Erythroblast (primary cell): ENCODE data around the gene APC.

ENCODE experiments used
- DNase-seq, 2 experiments: peaks; one replicate each; lab custom pipeline; 2025; lab: John Stamatoyannopoulos, UW
- GATA1 ChIP-seq: IDR thresholded peaks from 2 replicates; pipeline ENCODE4 v1.6.1; 2011; ENCODE audit warnings: low read depth, mild to moderate bottlenecking, control low read depth, low read length, moderate library complexity
- POLR2A ChIP-seq: IDR thresholded peaks from 2 replicates; pipeline ENCODE4 v1.6.1; 2011; ENCODE audit warnings: mild to moderate bottlenecking, low read length

The APC gene

DNA sequence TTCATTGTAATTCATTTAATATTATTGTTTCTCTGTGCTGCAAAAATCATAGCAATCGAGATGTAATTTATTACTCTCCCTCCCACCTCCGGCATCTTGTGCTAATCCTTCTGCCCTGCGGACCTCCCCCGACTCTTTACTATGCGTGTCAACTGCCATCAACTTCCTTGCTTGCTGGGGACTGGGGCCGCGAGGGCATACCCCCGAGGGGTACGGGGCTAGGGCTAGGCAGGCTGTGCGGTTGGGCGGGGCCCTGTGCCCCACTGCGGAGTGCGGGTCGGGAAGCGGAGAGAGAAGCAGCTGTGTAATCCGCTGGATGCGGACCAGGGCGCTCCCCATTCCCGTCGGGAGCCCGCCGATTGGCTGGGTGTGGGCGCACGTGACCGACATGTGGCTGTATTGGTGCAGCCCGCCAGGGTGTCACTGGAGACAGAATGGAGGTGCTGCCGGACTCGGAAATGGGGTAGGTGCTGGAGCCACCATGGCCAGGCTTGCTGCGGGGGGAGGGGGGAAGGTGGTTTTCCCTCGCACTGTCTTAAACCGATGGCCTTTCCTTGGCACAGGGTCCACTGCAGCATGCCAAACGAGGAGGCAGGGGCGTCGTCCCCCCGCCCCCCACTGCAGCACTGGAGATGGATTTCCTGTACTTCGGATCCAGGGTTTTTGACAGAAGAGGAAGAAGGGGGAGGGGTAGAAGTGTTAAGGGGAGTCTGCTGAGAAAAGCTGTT, at the start of gene APC:
Gene APC (plus strand): TSS at position 423 of the 728 bp plus-strand sequence. CDS start 17,006 bp downstream, outside the sequence.
- TF ChIP-seq GATA1 (no peak), POLR2A (peak; percentile 77)
- DNase-seq, result peak; percentile 94 to 95

DNA sequence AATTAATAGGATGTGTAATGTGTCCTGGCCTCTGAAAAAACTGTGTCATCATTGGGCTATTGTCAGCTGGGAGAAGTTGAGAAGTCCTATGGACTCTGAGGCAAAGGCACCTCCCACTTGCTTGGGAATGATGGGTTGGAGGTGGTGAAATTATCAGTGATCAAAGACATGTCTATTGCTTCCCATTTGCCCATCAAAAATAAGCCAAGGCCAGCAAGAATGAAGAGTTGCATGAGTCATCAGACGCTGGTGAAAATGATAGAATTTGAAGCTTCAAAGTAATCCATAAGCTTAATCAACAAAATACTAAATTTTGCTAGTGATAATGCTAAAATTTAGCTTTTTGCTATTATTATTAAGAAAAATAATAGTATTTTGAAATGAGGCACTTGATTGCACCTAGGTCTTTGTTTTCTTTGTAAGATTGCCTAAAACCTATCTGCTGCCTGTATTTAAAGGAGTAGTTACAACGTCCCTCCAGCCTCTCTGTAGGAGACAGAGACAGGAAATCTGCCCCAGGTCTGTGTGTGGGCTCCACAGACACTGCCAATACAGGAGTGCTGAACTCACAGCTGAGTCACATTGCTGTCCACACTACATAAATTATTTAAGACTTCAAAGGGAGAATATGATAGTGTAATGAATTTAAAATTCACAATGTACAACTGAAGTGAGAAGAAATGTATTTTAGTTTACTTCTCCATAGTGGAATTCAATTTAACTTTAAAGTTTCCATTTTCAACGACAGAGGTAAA, 48.4 kb upstream of the APC start:
- DNase-seq, result no peak
- TF ChIP-seq POLR2A (no peak), GATA1 (no peak)

DNA sequence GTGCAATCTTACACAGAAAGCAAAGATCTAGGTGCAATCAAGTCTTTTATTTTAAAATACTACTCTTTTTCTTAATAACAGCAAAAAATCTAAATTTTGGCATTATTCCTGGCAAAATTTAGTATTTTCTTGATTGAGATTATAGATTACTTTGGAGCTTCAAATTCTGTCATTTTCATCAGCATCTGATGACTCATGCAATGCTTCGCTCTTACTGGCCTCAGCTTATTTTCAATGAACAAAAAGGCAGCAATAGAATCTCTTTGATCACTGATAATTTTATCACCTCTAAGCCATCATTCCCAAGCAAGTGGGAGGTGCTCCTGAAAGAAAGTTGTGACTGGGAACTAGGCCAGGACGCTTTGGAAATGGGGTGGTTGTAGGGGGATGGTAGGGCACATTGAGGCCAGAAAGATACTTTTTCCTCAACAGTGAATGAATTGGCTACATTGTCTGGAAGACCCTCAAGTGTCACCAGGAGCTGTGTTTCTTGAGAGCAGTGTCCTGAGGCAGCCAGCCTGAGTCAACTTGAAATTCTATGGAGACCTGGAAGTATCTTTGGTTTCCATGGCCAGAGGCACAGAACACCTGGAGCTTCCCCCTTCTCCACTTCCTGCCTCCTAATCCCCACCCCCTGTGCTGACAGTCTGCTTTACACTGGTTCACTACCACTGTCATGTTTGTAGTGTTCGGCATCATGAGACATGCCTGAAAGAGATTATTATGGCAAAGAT, 46.9 kb upstream of the APC start:
- no peak for DNase-seq
- no peak for TF ChIP-seq POLR2A

DNA sequence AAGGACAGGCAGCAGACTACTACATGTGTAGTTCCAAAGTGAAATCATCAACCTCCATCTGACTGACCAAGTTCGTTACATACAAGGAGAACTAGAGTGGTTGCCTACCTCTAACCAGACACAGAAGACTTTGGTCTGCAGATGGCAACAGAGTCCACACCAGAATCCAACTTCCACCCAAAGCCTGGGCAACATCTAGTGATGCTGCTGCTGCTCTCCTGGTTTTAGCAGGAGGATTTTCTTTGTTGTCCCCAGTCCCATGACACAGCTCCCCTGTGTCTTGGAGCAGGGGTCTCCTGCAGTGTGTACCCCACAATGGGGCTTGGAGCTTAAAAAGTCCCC, 46.4 kb upstream of the APC start:
- TF ChIP-seq POLR2A (no peak), GATA1 (no peak)
- DNase-seq, result peak; percentile 48 to 76

DNA sequence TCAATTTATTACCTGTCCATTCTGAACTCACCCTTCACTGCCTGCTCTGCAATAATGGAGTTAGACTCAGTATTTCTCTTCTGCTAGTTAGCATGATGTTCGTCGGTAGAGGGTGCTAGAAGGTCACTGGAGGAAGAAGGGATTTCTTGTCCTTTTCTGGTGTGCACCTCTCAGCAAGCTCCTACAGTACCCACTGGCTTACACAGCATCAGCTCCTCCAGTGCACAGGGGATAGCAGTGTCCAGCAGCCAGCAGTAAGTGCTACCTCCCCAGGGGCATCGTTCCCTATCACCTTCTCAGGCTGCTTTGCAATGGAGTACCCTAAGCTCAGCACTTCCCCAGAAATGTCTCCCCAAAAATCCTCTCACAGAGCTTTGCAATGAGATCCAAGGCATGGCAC, 45.9 kb upstream of the APC start:
- DNase-seq, result peak; percentile 76

DNA sequence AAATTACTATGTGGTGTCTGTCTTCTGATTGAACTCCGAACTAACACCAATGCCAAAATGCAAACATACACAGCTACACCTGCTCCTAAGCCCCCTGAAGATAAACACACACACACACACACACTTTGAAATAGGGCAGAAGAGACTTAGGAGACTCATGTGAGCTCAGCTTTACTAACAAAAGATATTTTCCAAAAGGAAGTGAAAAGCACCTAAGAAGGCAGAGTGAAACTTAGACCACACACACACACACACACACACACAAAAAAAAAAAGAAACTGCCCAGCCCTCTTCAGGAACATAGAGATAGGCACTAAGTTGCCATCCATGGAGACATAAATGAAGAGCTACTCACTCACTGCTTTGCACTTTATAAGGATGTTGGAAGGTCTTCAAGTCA, 45.2 kb upstream of the APC start:
- TF ChIP-seq GATA1, result no peak
- TF ChIP-seq POLR2A, result no peak
- DNase-seq, result no peak

More for the DNA sequence above, 45.9 kb upstream of the APC start:
- TF ChIP-seq POLR2A (no peak), GATA1 (no peak)

DNA sequence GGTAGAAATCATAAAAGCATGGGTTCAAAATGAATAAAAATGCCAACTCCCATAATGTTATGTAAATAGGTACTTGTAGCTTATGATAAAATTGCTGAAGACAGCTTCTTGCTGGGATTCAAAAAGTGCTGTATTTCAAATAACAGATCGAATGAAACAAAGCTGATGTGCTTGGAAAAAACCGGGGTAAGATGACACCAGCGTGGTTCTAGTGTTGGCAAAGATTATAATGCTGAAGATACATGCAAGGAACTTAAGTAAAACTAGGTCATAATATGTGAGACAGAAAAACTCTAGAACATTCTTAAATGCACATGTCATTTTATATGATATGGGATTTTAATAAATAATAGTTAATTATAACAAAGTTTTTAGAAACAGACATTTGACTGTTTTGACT, 44.4 kb upstream of the APC start:
- TF ChIP-seq GATA1 (no peak), POLR2A (no peak)
- DNase-seq, result no peak

DNA sequence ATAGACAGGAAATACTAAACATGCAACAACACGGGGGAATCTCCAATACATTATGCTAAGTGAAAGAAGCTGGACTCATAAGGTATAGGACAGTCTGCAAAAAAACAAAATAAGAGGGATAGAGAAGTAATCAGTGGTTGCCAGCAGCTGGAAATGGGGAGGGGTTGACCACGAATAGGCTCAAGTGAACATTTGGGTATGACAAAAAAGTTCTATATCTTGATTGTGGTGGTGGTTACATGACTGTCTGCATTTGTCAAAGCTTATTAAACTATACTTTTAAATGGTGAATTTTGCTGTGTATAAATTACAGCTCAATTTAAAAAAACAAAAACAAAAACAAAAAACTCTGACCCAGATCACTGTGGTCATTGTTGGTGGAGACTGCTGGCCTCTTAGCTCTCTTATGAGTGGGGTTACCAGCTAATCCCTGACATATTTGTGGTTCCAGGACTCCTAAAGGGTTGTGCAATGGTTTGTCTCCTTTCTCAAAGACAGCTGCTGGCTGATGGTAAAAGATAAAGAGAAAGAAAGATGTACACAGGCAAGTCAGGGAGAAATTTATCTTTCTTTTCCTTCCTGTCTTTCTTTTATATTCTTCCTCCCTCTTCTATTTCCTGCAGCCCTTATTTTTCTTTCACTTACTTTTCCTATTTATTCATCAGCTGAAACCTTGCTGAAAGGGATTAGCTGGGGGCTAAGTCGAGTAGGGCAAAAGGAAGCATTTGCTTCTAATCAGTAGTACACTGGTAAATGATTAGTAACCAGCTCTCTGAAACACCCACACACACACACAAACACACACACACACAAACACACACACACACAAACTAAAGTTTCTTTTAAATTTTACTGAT, 42.6 kb upstream of the APC start:
- DNase-seq, result peak; percentile 69 to 87
- TF ChIP-seq GATA1 (no peak), POLR2A (no peak)

DNA sequence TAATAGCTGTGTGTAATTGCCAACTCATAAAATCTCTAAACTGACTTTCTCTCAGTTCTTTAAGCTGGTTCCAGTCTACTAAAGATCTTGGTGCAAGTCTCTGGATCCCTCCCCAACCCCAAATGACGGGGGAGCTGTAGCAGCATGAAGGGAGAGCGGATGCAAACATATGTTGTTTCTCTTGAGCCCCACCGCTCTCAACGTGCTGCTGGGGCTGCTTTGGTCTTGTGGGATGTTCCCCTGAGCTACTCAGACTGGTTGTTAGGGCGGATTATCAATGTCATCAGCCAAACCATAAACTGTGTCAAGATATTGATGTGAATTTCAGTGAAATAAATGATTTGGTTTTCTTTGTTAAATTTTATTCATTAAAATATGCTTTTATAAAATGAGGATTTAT, 40.9 kb upstream of the APC start:
- no peak for TF ChIP-seq GATA1
- no peak for TF ChIP-seq POLR2A
- DNase-seq, result no peak

DNA sequence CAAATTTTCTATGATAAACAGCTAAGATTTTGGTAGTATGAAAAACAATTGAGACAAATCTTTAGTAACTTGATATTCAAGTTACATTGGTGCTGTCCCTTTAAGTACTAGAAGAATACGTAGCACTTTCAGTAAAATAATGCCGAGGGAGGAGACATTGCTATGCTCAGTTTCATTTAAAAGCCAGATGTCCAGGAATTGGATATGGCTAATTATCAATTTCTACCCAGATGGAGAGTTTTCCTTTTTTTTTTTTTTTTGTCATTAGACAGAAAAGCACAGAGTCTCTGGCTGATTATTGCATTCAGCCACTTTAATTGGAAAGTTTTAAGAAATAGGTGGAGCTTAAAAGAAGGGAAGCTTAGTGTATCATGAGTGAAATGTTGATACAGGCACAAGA, 40.4 kb upstream of the APC start:
- DNase-seq, result no peak
- TF ChIP-seq GATA1 (no peak), POLR2A (no peak)

DNA sequence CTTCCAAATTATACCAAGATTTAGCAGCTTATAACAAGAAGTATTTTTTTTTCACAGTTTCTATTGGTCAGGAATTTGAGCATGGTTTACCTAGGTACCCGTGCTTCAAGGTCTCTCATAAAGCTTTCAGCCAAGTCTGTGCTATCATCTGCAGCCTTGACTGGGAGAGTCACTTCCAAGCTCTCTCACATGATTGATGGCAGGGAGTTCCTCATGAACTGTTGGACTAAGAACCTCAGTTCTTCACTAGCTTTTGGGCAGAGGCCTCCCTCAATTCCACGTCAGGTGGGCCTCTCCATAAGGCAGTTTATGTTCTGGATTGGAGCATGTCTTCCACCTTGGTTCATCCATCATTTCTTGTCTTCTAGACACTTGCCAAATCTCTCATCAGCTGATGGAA, 39.9 kb upstream of the APC start:
- TF ChIP-seq GATA1 (no peak), POLR2A (no peak)
- DNase-seq, result no peak

DNA sequence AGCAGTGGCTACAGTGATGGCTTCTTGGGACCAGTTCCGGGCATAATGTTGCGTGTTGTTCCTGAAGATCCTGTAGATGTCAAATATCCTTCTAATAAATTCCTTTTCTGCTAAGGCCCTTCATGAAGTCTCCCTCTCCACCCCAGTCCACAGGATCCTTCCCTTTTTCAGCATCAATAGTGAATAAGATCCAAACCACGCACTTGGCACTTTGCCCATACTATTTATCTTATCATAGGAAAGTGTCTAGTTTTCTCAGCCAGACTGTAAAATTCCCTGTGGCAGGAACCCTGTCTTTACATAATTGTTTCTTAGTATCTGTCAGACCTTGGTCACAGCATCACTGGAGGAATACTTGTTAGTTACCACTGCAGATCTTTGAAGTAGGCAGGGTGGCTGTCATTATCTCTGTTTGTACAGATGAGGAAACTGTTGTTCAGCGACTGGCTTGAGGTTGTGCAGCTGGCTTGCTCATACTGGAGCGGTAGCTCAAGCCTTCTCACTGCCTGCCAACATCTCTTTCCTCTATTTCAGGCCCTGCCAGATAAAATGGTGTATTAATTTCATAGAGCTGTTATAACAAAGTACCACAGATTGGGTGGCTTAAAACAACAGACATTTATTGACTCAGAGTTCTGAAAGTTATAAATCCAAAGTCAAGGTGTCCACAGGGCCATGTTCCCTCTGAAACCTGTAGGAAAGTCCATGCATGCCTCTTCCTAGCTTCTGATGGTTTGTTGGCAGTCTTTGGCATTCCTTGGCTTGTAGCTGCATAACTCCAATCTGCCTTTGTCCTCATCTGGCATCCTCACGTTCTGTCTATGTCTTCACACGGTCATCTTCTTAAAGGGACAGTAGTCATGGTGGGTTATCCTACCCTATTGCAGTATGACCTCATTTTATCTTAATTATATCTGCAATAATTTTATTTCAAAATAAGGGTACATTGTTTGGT, 33.5 kb upstream of the APC start:
- DNase-seq, result peak; percentile 75 to 83
- no peak for TF ChIP-seq GATA1
- TF ChIP-seq POLR2A, result no peak

DNA sequence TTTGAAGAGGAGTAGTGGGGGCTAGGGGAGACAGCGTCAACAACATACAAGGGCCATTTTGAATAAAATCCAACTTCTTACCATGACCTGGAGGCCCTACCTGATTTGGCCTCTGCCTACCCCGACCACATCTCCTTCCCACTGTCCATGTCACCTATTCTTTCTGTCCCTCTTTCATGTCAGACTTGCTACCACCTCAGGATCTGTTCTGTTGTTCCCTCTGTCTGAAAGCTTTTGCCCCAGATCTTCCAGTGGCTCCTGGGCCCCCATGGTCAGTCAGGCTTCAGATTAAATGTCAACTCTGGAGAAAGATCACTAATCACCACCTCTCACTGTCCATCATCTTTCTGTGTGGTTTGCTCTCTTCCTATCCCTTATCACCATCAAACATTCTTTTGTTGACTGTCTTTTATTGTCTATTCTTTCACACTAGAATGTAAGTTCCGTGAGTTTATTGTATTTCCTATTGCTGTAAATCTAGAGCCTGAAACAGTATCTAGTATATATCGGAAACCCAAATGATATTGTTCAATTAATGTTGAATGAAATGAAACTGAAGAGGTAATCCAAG, 31.2 kb upstream of the APC start:
- TF ChIP-seq GATA1 (no peak), POLR2A (no peak)
- peak; percentile 21 to 33 for DNase-seq
